A549 treated with CpdA at 1 μM for 4 hours (cell line): ENCODE results near the gene TAF6L. TPM values are rescaled to one million over a fixed set of nuclear protein-coding genes. Genes with fewer than 3 reads are reported as not detected.

Experiments used
- total RNA-seq: library from RNA; stranded (reverse); fragments of 200-300 nt; extraction: Qiagen RNA extraction; gene quantifications from 5 replicates; pipeline ENCODE4 v1.2.3, GENCODE V29; 2022; ENCODE audit warnings: low read depth

TAF6L gene
- 13.6 to 17.9 TPM (median 16.1 TPM) in 5 replicates for total RNA-seq

GRCh38 chr11:62771144-62772021 lies at the start of gene TAF6L:
Gene TAF6L, plus strand, starts transcription at chr11:62771396. Its CDS starts 4,388 bp downstream, at chr11:62775784.

GRCh38 chr11:62727165-62727871 lies 43.9 kb upstream of the TAF6L start, which contains the start of gene HNRNPUL2:
Gene HNRNPUL2, minus strand, starts transcription at chr11:62727457. Its CDS starts 301 bp downstream, at chr11:62727156.

GRCh38 chr11:62728171-62728988 lies 42.8 kb upstream of the TAF6L start, which contains the start of gene TTC9C:
Gene TTC9C, plus strand, starts transcription at chr11:62728486. Its CDS starts 363 bp downstream, at chr11:62728849.

GRCh38 chr11:62753736-62754603 lies 17.2 kb upstream of the TAF6L start, which contains the start of gene ZBTB3:
Gene ZBTB3, minus strand, starts transcription at chr11:62754160. Its CDS starts 496 bp downstream, at chr11:62753664.

GRCh38 chr11:62787005-62787759 lies 16.0 kb downstream of the TAF6L start, which contains the start of gene TMEM179B:
Gene TMEM179B, plus strand, starts transcription at chr11:62787402. Its CDS starts 30 bp downstream, at chr11:62787432.

GRCh38 chr11:62791501-62792201 lies 20.5 kb downstream of the TAF6L start, which contains the start of gene TMEM223:
Gene TMEM223, minus strand, starts transcription at chr11:62792006. Its CDS starts 12 bp downstream, at chr11:62791994.

GRCh38 chr11:62805076-62805892 lies 34.1 kb downstream of the TAF6L start, which contains the start of gene NXF1:
Gene NXF1, minus strand, starts transcription at chr11:62805440. Its CDS starts 84 bp downstream, at chr11:62805356.

GRCh38 chr11:62831520-62832335 lies 60.5 kb downstream of the TAF6L start, which contains the start of gene STX5:
Gene STX5, minus strand, starts transcription at chr11:62832051. Its CDS starts 808 bp downstream, at chr11:62831243.

GRCh38 chr11:62832336-62833234 lies 61.4 kb downstream of the TAF6L start, which contains the start of gene TEX54:
Gene TEX54, minus strand, starts transcription at chr11:62832841.

Other genes starting within 250 kb of the TAF6L start
- gene AHNAK, start 224.6 kb upstream of the TAF6L start, total RNA-seq, result 153 to 206 TPM (median 176 TPM) in 5 replicates
- 1,810 to 2,054 TPM (median 1,998 TPM) in 5 replicates for gene EEF1G, start 197.5 kb upstream of the TAF6L start, total RNA-seq
- gene TUT1, start 179.9 kb upstream of the TAF6L start, total RNA-seq, result 12.6 to 16.4 TPM (median 14.7 TPM) in 5 replicates
- 85.5 to 90.4 TPM (median 87.7 TPM) in 5 replicates for gene MTA2, start 169.5 kb upstream of the TAF6L start, total RNA-seq
- 17.7 to 28.3 TPM (median 25.4 TPM) in 5 replicates for gene EML3, start 158.6 kb upstream of the TAF6L start, total RNA-seq
- gene ROM1, start 158.1 kb upstream of the TAF6L start, total RNA-seq, result 2.2 to 4.7 TPM (median 4.0 TPM) in 5 replicates
- 43.0 to 56.7 TPM (median 55.6 TPM) in 5 replicates for gene B3GAT3, start 149.4 kb upstream of the TAF6L start, total RNA-seq
- 243 to 281 TPM (median 269 TPM) in 5 replicates for gene GANAB, start 124.8 kb upstream of the TAF6L start, total RNA-seq
- 16.8 to 22.4 TPM (median 21.8 TPM) in 5 replicates for gene INTS5, start 118.1 kb upstream of the TAF6L start, total RNA-seq
- gene C11orf98, start 106.2 kb upstream of the TAF6L start, total RNA-seq, result 136 to 160 TPM (median 145 TPM) in 5 replicates
- gene CSKMT, start 106.1 kb upstream of the TAF6L start, total RNA-seq, result 11.7 to 17.3 TPM (median 13.5 TPM) in 5 replicates
- gene UQCC3, start 99.7 kb upstream of the TAF6L start, total RNA-seq, result 23.9 to 36.7 TPM (median 32.9 TPM) in 5 replicates
- gene LBHD1, start 99.1 kb upstream of the TAF6L start, total RNA-seq, result 4.0 to 5.2 TPM (median 5.0 TPM) in 5 replicates
- gene UBXN1, start 92.3 kb upstream of the TAF6L start, total RNA-seq, result 113 to 129 TPM (median 124 TPM) in 5 replicates
- 0.08 to 0.12 TPM (median 0.10 TPM) in 3 of 5 replicates, not detected in the others for gene LRRN4CL, start 81.9 kb upstream of the TAF6L start, total RNA-seq
- 55.9 to 81.0 TPM (median 72.4 TPM) in 5 replicates for gene BSCL2, start 64.0 kb upstream of the TAF6L start, total RNA-seq
- gene GNG3, start 63.7 kb upstream of the TAF6L start, total RNA-seq, result 0.08 TPM in 1 of 5 replicates, not detected in the others
- 37.0 to 43.4 TPM (median 42.3 TPM) in 5 replicates for gene HNRNPUL2, start 43.9 kb upstream of the TAF6L start, total RNA-seq
- gene TTC9C, start 42.9 kb upstream of the TAF6L start, total RNA-seq, result 32.4 to 38.1 TPM (median 35.4 TPM) in 5 replicates
- gene ZBTB3, start 17.2 kb upstream of the TAF6L start, total RNA-seq, result 0.97 to 2.2 TPM (median 1.4 TPM) in 5 replicates
- 164 to 200 TPM (median 184 TPM) in 5 replicates for gene POLR2G, start 9.8 kb upstream of the TAF6L start, total RNA-seq
- 67.5 to 93.2 TPM (median 88.1 TPM) in 5 replicates for gene TMEM179B, start 16.0 kb downstream of the TAF6L start, total RNA-seq
- gene TMEM223, start 20.6 kb downstream of the TAF6L start, total RNA-seq, result 19.1 to 31.3 TPM (median 28.3 TPM) in 5 replicates
- 48.0 to 61.2 TPM (median 57.6 TPM) in 5 replicates for gene NXF1, start 34.0 kb downstream of the TAF6L start, total RNA-seq
- 19.8 to 29.3 TPM (median 27.5 TPM) in 5 replicates for gene STX5, start 60.7 kb downstream of the TAF6L start, total RNA-seq
- gene TEX54, start 61.4 kb downstream of the TAF6L start, total RNA-seq, result not detected in 5 replicates
- gene WDR74, start 68.2 kb downstream of the TAF6L start, total RNA-seq, result 74.7 to 85.8 TPM (median 82.6 TPM) in 5 replicates
- gene SLC3A2, start 109.5 kb downstream of the TAF6L start, total RNA-seq, result 884 to 1,045 TPM (median 1,010 TPM) in 5 replicates
- gene CHRM1, start 150.0 kb downstream of the TAF6L start, total RNA-seq, result 0.06 to 0.20 TPM in 2 of 5 replicates, not detected in the others
- not detected in 5 replicates for gene SLC22A6, start 213.6 kb downstream of the TAF6L start, total RNA-seq
- gene SLC22A8, start 244.4 kb downstream of the TAF6L start, total RNA-seq, result not detected in 5 replicates